ENCODE measurements around the gene AATF.
"Not testable (repeated sequence)": the region's sequence is repeated elsewhere in the genome, so short reads cannot be mapped to it uniquely, and the experiment has no call there.

The AATF gene

GRCh38 chr17:37050920-37051319 lies 102.2 kb downstream of the AATF start:
- DNase-seq (ENCODE audit: low read depth), result no peak

DNA sequence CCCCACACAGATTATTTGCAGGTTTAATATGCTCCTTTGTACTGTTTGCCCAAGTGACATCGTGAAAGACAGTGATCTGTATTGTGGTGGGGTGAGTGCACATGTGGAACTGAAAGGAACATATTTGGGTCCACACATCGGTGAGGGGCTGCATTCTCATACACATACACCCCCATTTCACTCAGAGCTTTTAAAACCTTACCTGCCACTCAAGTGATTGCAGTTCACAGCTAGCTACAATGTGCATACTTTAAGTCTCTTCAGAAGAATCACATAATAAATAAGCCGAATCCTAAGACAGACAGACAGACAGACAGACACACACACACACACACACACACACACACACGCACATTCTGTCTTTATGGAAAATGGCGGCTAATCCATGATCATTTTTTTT lies 102.6 kb downstream of the AATF start:
- DNase-seq (ENCODE audit: low read depth), result no peak

DNA sequence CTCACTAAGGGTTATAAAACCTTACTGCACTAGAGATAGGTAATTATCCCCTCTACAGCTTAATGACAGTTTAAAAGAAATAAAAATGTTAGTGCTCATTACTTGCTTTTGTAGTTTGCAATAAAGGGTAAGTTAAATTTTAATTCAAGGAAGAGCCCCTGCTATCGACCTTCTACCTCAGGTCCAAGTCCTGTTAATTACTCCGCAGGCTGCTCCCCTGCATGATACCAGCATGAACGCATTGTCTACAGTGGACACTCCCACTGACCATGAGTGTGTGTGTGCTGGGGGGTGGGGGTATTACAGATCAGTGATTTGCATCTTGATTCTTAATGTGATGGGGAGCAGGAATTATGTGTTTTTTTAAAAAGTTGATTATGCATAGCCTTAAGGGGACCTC lies 103.1 kb downstream of the AATF start:
- DNase-seq (ENCODE audit: low read depth), result no peak

DNA sequence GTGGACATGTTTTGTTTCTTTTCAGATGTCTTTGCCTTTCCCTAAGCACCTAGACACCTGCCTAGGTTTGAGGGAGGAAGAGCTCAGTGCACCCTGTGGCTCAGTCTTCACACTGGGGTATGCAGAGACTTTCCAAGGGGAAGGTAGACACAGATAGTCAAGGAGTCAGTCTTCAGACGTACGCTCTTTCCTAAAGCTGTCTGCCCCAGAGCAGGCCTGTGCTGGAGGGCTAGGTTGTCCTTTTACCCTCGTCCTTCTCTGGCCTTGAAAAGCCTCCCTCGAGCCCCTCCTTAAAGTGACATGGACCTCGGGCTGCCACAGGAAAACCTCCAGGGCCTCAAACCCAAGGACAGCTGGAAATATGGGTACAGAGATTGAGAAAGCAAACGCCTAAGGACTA lies 103.7 kb downstream of the AATF start:
- no peak for DNase-seq (ENCODE audit: low read depth)

DNA sequence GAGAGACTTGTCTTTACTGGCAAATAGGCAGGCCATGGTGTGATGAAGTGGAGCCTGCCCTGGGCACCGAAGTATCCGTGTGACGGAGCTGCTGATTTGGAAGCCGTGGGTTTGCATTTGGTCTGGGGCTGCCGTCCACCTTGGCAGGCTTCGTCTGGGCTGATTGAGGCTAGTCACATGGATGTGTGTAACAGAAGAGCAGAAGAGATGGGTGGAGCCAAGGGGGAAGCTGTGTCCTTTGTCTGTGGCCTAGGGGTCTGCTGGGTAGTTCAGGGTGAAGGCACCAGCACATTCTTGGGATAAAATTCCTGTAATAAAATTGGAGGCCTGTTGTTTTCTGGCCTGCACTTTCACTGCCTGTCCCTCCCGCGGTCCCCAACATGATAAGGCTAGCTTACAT lies 106.1 kb downstream of the AATF start:
- no peak for DNase-seq (ENCODE audit: low read depth)

- no peak for DNase-seq (ENCODE audit: low read depth)
Measured at GRCh38 chr17:37056622-37057021, 107.9 kb downstream of the AATF start.

DNA sequence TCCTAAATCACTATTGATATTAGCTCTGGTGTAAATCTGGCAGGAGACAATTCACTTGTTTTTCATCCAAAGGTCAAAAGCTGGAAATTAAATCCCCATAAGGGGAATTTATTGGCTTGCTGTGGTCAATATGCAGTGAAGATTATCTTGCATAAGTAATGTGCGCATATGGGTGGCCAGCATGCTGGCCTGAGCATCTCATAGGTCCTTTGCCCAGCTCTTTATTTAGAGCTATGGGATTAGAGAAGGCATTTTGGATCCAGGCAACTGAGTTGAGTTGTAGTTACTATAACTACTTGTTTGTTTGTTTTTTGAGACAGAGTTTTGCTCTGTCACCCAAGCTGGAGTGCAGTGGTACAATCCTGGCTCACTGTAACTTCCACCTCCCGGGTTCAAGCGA lies 110.7 kb downstream of the AATF start:
- DNase-seq (ENCODE audit: low read depth), result no peak

- DNase-seq (ENCODE audit: low read depth), result no peak
Measured at GRCh38 chr17:37060094-37060493, 111.3 kb downstream of the AATF start.

- DNase-seq (ENCODE audit: low read depth), result no peak
Measured at GRCh38 chr17:37060928-37061327, 112.2 kb downstream of the AATF start.

GRCh38 chr17:37062021-37062420 lies 113.3 kb downstream of the AATF start:
- DNase-seq (ENCODE audit: low read depth), result no peak

GRCh38 chr17:37064206-37064605 lies 115.5 kb downstream of the AATF start:
- no peak for DNase-seq (ENCODE audit: low read depth)

DNA sequence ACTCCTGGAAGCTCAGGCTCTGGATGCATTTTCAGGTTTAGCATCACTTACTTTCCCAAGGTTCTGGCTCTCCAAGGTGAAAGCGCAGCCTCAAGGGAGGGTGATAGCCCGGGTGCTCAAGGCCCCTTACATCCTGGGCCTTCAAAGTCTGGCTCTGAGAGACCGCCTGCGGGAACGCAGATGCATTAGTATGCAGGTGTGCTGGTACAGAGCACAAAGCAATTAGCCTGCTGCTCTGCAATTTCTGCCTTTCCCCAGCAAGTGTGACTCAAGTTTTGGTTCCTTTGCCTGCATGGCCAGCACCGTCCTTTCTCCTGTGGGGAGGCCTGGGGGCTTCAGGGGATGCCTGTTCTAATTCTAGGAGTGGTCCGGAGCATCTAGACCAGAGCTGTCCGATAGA lies 116.2 kb downstream of the AATF start:
- DNase-seq (ENCODE audit: low read depth), result no peak

DNA sequence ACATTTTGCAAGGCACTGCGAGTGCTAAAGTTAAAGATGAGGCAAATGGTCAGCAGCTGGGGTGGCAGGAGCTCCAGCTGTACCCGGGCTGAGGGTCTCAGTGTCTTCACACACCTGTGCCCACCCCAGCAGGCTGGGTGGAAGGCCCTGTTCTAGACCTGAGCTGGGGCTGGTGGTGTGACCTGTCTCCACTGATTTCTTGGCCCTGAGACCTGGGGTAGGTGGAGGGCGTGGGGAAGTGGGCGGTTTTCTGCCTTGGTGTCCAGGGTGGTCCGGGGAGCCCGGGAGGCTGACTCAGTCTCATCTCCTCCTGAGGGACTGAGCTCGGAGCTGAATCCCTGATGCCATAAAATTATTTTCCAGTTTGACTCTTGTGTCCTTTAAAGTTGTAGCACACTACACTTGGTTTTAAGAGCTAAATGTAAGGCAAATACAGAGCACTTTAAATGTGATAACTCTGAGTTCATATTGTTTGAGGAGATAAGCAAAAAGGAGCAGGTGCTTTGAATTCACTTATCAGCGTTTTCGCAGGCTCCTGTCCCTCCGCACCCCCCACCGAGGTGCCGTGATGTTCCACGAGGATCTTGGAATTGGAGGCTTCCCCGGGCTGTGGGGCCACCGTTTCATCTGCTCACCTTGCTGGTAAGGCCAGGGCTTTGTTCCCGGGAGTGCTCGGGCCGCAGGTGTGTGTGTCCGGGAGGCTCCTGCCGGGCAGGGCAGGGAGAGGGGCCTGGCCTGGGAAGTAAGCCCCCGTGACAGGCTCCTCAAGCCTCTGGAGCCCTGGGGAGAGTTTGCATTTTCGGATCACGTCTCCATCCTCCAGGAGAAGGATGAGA lies 117.0 kb downstream of the AATF start:
- DNase-seq (ENCODE audit: low read depth), result no peak

- DNase-seq (ENCODE audit: low read depth), result no peak
Measured at GRCh38 chr17:37066322-37067255, 117.8 kb downstream of the AATF start.

- peak; percentile 67 for DNase-seq (ENCODE audit: low read depth)
Measured at GRCh38 chr17:37067555-37068111, 118.9 kb downstream of the AATF start.

GRCh38 chr17:37068266-37068665 lies 119.5 kb downstream of the AATF start:
- no peak for DNase-seq (ENCODE audit: low read depth)

GRCh38 chr17:37069087-37069486 lies 120.3 kb downstream of the AATF start:
- DNase-seq (ENCODE audit: low read depth), result no peak

- not testable (repeated sequence) for DNase-seq (ENCODE audit: low read depth)
Measured at GRCh38 chr17:37073464-37073863, 124.7 kb downstream of the AATF start.

- no peak for DNase-seq (ENCODE audit: low read depth)
Measured at GRCh38 chr17:37079065-37079708, 130.4 kb downstream of the AATF start.

GRCh38 chr17:37079735-37080134 lies 131.0 kb downstream of the AATF start:
- peak; percentile 28 for DNase-seq (ENCODE audit: low read depth)

DNA sequence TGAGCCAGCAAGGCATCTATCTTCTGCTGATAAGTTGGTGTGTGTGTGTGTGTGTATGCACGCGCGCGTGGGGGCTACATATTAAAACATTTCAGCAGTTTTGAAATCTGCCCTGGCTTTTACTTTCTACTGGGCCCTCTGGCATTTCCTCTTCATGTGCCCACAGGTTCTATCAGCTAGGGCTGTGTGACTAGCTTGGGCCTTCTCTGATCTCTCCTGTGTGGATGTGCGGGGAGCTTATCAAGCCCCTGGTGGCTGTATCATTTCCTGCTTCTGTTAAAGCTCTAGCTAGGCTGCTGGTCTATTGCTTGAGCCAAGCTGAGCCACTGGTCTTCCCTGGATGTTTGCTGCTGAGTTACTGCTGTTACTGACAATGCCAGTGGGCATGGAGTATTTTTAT lies 132.5 kb downstream of the AATF start:
- DNase-seq (ENCODE audit: low read depth), result no peak

- DNase-seq (ENCODE audit: low read depth), result no peak
Measured at GRCh38 chr17:37082311-37082860, 133.6 kb downstream of the AATF start.
